Measurements from ENCODE around the gene FOXE3. TPM values are rescaled to one million over a fixed set of nuclear protein-coding genes. Genes with fewer than 3 reads are reported as not detected.

Gene FOXE3
- total RNA-seq, 4 donors from 2014 or later, result not detected

GRCh38 chr1:47411436-47411835, 4.6 kb upstream of the FOXE3 start:
- Histone ChIP-seq H3K9me3 (no peaks in the 10 kb centered on the region), H3K27me3 (peaks cover 0 to 34% (median 13%) of the 10 kb centered on the region in 4 donors), H3K4me3 (no peak overlapping the region), H3K36me3 (no peaks in the 10 kb centered on the region), H3K27ac (replicated peaks in 1 of 4) (no peak overlapping the region), H3K4me1 (peaks cover 0 to 1% (median 0%) of the 10 kb centered on the region in 4 donors)
- intact Hi-C loops (cut with DNase I), result no loop called here
- no peak for TF ChIP-seq CTCF (IDR thresholded peaks at IDR 0.05)
- no peak for DNase-seq (ENCODE audit: extremely low spot score)
- 69% methylated on average over 2 of the region's 2 CpGs for WGBS

GRCh38 chr1:47412437-47412836, 3.6 kb upstream of the FOXE3 start:
- peaks cover 0 to 11% (median 3%) of the 10 kb centered on the region in 4 donors for H3K4me1 ChIP-seq
- intact Hi-C loops (cut with DNase I), result no loop called here
- H3K36me3 ChIP-seq, result no peaks in the 10 kb centered on the region
- TF ChIP-seq EP300 (IDR thresholded peaks at IDR 0.05) (no peak), CTCF (IDR thresholded peaks at IDR 0.05) (no peak), POLR2AphosphoS5 (IDR thresholded peaks at IDR 0.05) (no peak), POLR2A (IDR thresholded peaks at IDR 0.05; ENCODE audit: low read depth) (no peak)
- H3K9me3 ChIP-seq, result no peaks in the 10 kb centered on the region
- H3K27me3 ChIP-seq, result peaks cover 0 to 44% (median 13%) of the 10 kb centered on the region in 4 donors
- no peak overlapping the region for H3K4me3 ChIP-seq
- H3K27ac ChIP-seq (replicated peaks in 1 of 4), result no peak overlapping the region
- WGBS, result 98% methylated on average over 12 of the region's 14 CpGs
- DNase-seq (ENCODE audit: extremely low spot score), result no peak

- TF ChIP-seq CTCF (IDR thresholded peaks at IDR 0.05) (no peak), POLR2A (IDR thresholded peaks at IDR 0.05; ENCODE audit: low read depth) (no peak), POLR2AphosphoS5 (IDR thresholded peaks at IDR 0.05) (no peak), EP300 (IDR thresholded peaks at IDR 0.05) (no peak)
- no peaks in the 10 kb centered on the region for H3K9me3 ChIP-seq
- intact Hi-C loops (cut with DNase I), result no loop called here
- no peak overlapping the region for H3K27ac ChIP-seq (replicated peaks in 1 of 4)
- peaks cover 0 to 12% (median 3%) of the 10 kb centered on the region in 4 donors for H3K4me1 ChIP-seq
- no peak for DNase-seq (ENCODE audit: extremely low spot score)
- 0% methylated on average over 2 of the region's 134 CpGs for WGBS
- H3K36me3 ChIP-seq, result no peaks in the 10 kb centered on the region
- peaks cover 0 to 77% (median 18%) of the 10 kb centered on the region in 4 donors for H3K27me3 ChIP-seq
- H3K4me3 ChIP-seq, result peak overlapping the region in 3 of 4 donors; percentile 33 to 49 (median 33)
These were observed 459 bp downstream of the FOXE3 start for GRCh38 chr1:47416319-47417169.

GRCh38 chr1:47417170-47418044, 1.3 kb downstream of the FOXE3 start:
- H3K4me1 ChIP-seq, result peaks cover 0 to 12% (median 3%) of the 10 kb centered on the region in 4 donors
- H3K27me3 ChIP-seq, result peaks cover 0 to 75% (median 18%) of the 10 kb centered on the region in 4 donors
- peak overlapping the region in 3 of 4 donors; percentile 33 to 49 (median 33) for H3K4me3 ChIP-seq
- H3K36me3 ChIP-seq, result no peaks in the 10 kb centered on the region
- no peaks in the 10 kb centered on the region for H3K9me3 ChIP-seq
- DNase-seq (ENCODE audit: extremely low spot score), result no peak
- no peak overlapping the region for H3K27ac ChIP-seq (replicated peaks in 1 of 4)
- TF ChIP-seq EP300 (IDR thresholded peaks at IDR 0.05), result no peak
- no peak for TF ChIP-seq POLR2A (IDR thresholded peaks at IDR 0.05; ENCODE audit: low read depth)
- TF ChIP-seq POLR2AphosphoS5 (IDR thresholded peaks at IDR 0.05), result no peak
- no peak for TF ChIP-seq CTCF (IDR thresholded peaks at IDR 0.05)
- 50% methylated on average over 26 of the region's 39 CpGs for WGBS
- intact Hi-C loops (cut with DNase I), result no loop called here

Measured in esophagus muscularis mucosa (tissue), 4 donors.